C4-2B (cell line): ENCODE results near the gene IQSEC1.

Experiments
- H3K27ac ChIP-seq: fragments of 450-650 bp; 2 replicates; pipeline ENCODE4 v1.5.1; 2017
- CTCF ChIP-seq: fragments of 450-650 bp; conservative IDR thresholded peaks from 2 replicates; pipeline ENCODE4 v1.5.1; 2017; ENCODE audit warnings: mild to moderate bottlenecking
- ZFX ChIP-seq: fragments of 450-650 bp; IDR thresholded peaks from 2 replicates; pipeline ENCODE4 v1.6.1; 2017

IQSEC1 gene

GRCh38 chr3:13043656-13044055 is 29.6 kb downstream of the IQSEC1 start:
- TF ChIP-seq ZFX, result no peak
- TF ChIP-seq CTCF, result no peak
- H3K27ac ChIP-seq, result no peak overlapping the region

DNA sequence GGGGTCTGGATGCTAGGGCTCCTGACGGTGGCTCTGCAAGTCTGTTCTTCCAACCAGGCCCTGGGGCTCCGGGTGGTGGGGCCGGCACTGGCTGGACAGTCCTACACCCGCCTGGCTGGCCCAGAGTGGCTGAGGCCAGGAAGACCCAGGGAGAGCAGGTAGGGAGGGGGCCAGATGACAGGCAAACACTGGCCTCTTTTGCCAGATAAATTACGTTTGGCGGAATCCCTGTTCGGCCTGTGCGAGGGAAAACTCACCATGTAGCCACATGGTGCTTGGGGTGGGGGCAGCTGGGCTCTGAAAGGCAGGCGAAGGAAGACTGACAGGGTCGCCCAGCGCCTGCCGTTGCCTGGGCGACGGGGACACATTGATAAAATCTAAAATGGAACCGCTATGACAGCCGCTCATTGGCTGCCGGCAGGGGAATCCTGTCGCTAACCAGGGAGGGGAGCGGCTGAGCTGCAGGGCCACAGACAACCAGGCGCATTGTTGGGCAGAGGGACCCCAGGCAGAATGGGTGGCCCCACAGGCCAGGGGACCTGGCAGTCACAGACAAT is 30.4 kb downstream of the IQSEC1 start:
- TF ChIP-seq ZFX (no peak), CTCF (no peak)
- H3K27ac ChIP-seq, result no peak overlapping the region

- H3K27ac ChIP-seq, result no peak overlapping the region
- TF ChIP-seq CTCF (no peak), ZFX (no peak)
These were observed 31.0 kb downstream of the IQSEC1 start for GRCh38 chr3:13042127-13042701.

DNA sequence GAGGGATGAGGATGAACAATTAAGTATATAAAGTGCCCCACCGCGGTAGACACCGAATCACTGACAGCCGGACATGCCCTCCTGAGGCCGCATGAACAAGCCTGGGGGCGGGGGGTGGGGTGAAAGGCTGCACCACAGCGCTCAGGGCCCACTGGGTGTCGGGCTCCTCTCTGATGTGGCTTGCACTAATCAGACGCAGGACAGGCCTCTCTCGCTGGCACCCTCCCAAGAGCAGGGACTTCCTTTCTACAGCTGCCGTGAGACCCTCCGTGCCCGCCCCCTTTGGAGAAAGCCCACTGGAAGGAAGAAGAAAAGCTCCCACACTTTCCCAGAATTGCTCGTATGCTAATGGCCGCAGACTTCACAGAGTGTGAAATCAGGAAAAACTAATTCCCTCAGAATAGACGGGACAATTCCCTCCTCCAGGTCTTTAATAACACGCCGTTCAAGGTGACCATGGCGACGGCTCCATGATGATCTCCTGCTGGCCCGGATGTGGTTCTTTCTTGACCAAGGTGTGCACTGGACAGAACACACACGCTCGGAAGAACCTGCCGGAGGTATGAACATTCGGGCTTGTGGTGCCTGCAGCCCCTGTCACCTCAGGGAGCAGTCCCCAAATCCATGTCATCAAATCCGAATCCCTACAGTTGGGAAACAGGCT is 32.0 kb downstream of the IQSEC1 start:
- no peak overlapping the region for H3K27ac ChIP-seq
- no peak for TF ChIP-seq CTCF
- TF ChIP-seq ZFX, result no peak

GRCh38 chr3:13040361-13041074 is 32.7 kb downstream of the IQSEC1 start:
- TF ChIP-seq CTCF, result no peak
- no peak for TF ChIP-seq ZFX
- no peak overlapping the region for H3K27ac ChIP-seq

- TF ChIP-seq CTCF, result no peak
- no peak for TF ChIP-seq ZFX
- H3K27ac ChIP-seq, result no peak overlapping the region
These were observed 33.9 kb downstream of the IQSEC1 start for GRCh38 chr3:13039213-13039896.
